GM12878 (cell line): ENCODE results near the gene EHD4.

ENCODE experiments used
- BHLHE40 ChIP-seq, 2 experiments: fragments of 450-650 bp in 1 of 2; IDR thresholded peaks; 2 replicates each; pipeline ENCODE4 v1.6.1; 2011 to 2017; ENCODE audit warnings: low read depth in 2 of 2, borderline replicate concordance in 1 of 2, improper control_type of control experiment in 1 of 2, low read length in 1 of 2, mild to moderate bottlenecking in 1 of 2
- CEBPB ChIP-seq, 2 experiments: fragments of 150-350 bp in 1 of 2; IDR thresholded peaks; 2 replicates each; pipeline ENCODE4 v1.6.1; 2012 to 2014; ENCODE audit warnings: low read depth in 2 of 2, low read length in 2 of 2, borderline replicate concordance in 1 of 2, inconsistent platforms in 1 of 2
- CHD2 ChIP-seq: IDR thresholded peaks from 2 replicates; pipeline ENCODE4 v1.6.1; 2011; ENCODE audit warnings: low read depth, low read length, improper control_type of control experiment, borderline replicate concordance
- EP300 ChIP-seq, 2 experiments: fragments of 150-350 bp in 1 of 2; IDR thresholded peaks; 2 replicates each; pipeline ENCODE4 v1.6.1; 2011 to 2012; ENCODE audit warnings: low read depth in 2 of 2, low read length in 2 of 2, borderline replicate concordance in 1 of 2, improper control_type of control experiment in 1 of 2, inconsistent platforms in 1 of 2; ENCODE audit not compliant: control insufficient read depth in 1 of 2
- EZH2 ChIP-seq: IDR thresholded peaks from 2 replicates; pipeline ENCODE4 v1.6.1; 2012; ENCODE audit warnings: low read depth, mild to moderate bottlenecking, control low read depth, inconsistent platforms, low read length, borderline replicate concordance; ENCODE audit not compliant: control insufficient read depth
- HDAC2 ChIP-seq: fragments of 200-600 bp; sonication (generic); IDR thresholded peaks from 2 replicates; pipeline ENCODE4 v1.6.1; 2017
- POLR2AphosphoS5 ChIP-seq: IDR thresholded peaks from 2 replicates; pipeline ENCODE4 v1.6.1; 2011; ENCODE audit warnings: mild to moderate bottlenecking, low read length, inconsistent platforms
- RAD21 ChIP-seq: IDR thresholded peaks from 2 replicates; pipeline ENCODE4 v1.6.1; 2011; ENCODE audit warnings: mild to moderate bottlenecking, low read depth, low read length, moderate library complexity; ENCODE audit not compliant: insufficient read depth
- SMARCA5 ChIP-seq: fragments of 450-650 bp; IDR thresholded peaks from 2 replicates; pipeline ENCODE4 v1.6.1; 2017; ENCODE audit warnings: mild to moderate bottlenecking
- TCF7 ChIP-seq: IDR thresholded peaks from 2 replicates; pipeline ENCODE4 v1.6.1; 2014; ENCODE audit warnings: antibody characterized with exemption, borderline replicate concordance
- ZNF622 ChIP-seq: fragments of 450-650 bp; IDR thresholded peaks from 2 replicates; pipeline ENCODE4 v1.6.1; 2017; ENCODE audit warnings: mild to moderate bottlenecking, inconsistent platforms
- TF ChIP-seq, protein P1 (sequence below), 3 experiments: IDR thresholded peaks in 2 of 3; conservative IDR thresholded peaks in 1 of 3; 2 replicates each; pipeline ENCODE4 v1.5.1; 2011; ENCODE audit warnings: low read depth in 3 of 3, low read length in 3 of 3, mild to moderate bottlenecking in 3 of 3, control low read depth in 2 of 3, moderate library complexity in 2 of 3, inconsistent platforms in 1 of 3, mixed read lengths in 1 of 3; ENCODE audit not compliant: control insufficient read depth in 2 of 3, insufficient read depth in 1 of 3; ENCODE audit errors: extremely low read depth in 1 of 3
- TF ChIP-seq, protein P2 (sequence below): IDR thresholded peaks from 2 replicates; pipeline ENCODE4 v1.6.1; 2011; ENCODE audit warnings: borderline replicate concordance, low read depth, mild to moderate bottlenecking, moderate library complexity, mixed read lengths, low read length; ENCODE audit not compliant: insufficient read depth; ENCODE audit errors: extremely low read length
- TF ChIP-seq, protein P3 (sequence below): fragments of 450-650 bp; IDR thresholded peaks from 2 replicates; pipeline ENCODE4 v1.6.1; 2016; ENCODE audit warnings: mild to moderate bottlenecking

DNA sequence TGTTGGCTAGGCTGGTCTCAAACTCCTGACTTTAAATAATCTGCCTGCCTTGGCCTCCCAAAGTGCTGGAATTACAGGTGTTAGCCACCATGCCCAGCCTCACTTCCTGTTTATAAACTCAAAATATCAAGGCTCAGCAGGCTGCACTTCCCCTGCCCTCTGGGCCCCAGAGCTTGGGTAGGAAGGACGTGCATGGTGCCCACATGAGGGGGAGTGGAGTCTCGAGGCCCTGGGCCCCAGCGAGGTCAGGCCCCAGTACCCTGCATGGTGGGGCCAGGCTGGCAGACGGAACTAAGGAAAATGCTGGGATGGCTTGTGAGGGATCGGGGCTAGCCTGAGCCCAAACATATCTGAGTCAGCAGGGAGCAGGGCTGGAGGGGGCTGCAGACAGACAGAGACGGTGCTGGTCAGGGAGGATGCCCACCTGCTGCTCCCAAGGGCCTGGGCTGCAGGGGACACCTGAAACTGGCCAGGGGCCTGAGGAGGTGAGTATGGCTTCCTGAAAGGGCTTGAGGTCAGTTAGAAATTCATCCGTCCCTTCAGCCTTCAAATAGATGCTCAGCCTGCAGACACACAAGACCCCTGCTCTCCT lies 83.6 kb downstream of the EHD4 start:
- TF ChIP-seq, protein P1, sequence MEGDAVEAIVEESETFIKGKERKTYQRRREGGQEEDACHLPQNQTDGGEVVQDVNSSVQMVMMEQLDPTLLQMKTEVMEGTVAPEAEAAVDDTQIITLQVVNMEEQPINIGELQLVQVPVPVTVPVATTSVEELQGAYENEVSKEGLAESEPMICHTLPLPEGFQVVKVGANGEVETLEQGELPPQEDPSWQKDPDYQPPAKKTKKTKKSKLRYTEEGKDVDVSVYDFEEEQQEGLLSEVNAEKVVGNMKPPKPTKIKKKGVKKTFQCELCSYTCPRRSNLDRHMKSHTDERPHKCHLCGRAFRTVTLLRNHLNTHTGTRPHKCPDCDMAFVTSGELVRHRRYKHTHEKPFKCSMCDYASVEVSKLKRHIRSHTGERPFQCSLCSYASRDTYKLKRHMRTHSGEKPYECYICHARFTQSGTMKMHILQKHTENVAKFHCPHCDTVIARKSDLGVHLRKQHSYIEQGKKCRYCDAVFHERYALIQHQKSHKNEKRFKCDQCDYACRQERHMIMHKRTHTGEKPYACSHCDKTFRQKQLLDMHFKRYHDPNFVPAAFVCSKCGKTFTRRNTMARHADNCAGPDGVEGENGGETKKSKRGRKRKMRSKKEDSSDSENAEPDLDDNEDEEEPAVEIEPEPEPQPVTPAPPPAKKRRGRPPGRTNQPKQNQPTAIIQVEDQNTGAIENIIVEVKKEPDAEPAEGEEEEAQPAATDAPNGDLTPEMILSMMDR (IDR thresholded peaks at IDR 0.05 in 2 of 3, conservative IDR thresholded peaks at IDR 0.05 in 1 of 3; ENCODE audit: control insufficient read depth in 2 of 3, extremely low read depth in 1 of 3, insufficient read depth in 1 of 3, low read depth in 3 of 3, low read length in 3 of 3) = no peak
- TF ChIP-seq POLR2AphosphoS5 (no peak), RAD21 (no peak), BHLHE40 (IDR thresholded peaks at IDR 0.05; ENCODE audit: borderline replicate concordance in 1 of 2, low read depth in 2 of 2, low read length in 1 of 2) (no peak), TCF7 (no peak), ZNF622 (no peak), HDAC2 (no peak), CEBPB (IDR thresholded peaks at IDR 0.05; ENCODE audit: borderline replicate concordance in 1 of 2, low read depth in 2 of 2, low read length in 2 of 2) (no peak), EP300 (IDR thresholded peaks at IDR 0.05; ENCODE audit: borderline replicate concordance in 1 of 2, control insufficient read depth in 1 of 2, low read depth in 2 of 2, low read length in 2 of 2) (no peak), CHD2 (no peak), SMARCA5 (no peak), EZH2 (no peak)
- TF ChIP-seq, protein P2, sequence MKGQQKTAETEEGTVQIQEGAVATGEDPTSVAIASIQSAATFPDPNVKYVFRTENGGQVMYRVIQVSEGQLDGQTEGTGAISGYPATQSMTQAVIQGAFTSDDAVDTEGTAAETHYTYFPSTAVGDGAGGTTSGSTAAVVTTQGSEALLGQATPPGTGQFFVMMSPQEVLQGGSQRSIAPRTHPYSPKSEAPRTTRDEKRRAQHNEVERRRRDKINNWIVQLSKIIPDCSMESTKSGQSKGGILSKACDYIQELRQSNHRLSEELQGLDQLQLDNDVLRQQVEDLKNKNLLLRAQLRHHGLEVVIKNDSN = no peak
- TF ChIP-seq, protein P3, sequence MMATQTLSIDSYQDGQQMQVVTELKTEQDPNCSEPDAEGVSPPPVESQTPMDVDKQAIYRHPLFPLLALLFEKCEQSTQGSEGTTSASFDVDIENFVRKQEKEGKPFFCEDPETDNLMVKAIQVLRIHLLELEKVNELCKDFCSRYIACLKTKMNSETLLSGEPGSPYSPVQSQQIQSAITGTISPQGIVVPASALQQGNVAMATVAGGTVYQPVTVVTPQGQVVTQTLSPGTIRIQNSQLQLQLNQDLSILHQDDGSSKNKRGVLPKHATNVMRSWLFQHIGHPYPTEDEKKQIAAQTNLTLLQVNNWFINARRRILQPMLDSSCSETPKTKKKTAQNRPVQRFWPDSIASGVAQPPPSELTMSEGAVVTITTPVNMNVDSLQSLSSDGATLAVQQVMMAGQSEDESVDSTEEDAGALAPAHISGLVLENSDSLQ = no peak
